Middle frontal gyrus (tissue), 1 donor: ENCODE results near the gene HK1.
"Not testable (repeated sequence)": the region's sequence is repeated elsewhere in the genome, so short reads cannot be mapped to it uniquely, and the experiment has no call there.

Source experiments
- DNase-seq: peaks from one replicate; pipeline ENCODE4 v3.0.0-alpha.2; 2015; ENCODE audit warnings: low spot score; ENCODE audit errors: extremely low spot score

HK1 gene

DNA sequence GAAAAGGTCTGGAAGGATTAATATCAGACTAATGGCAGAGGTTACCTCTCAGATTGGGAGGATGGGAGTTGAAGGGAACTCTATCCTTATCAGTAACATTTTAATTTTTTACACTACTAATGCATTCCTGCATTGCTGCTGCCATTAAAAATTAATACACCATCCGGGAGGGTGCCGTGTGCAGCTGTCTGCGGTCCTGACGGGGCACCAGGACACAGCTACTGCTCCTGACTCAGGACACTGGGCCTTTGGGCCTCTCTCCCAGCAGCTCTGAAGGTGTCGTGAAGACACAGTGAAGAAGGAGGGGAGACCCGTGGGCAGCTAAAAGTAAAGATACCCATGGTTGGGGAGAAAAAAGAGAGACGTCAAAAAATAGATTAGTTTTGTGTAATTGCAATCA is 23.4 kb upstream of the HK1 start:
- no peak for DNase-seq

DNA sequence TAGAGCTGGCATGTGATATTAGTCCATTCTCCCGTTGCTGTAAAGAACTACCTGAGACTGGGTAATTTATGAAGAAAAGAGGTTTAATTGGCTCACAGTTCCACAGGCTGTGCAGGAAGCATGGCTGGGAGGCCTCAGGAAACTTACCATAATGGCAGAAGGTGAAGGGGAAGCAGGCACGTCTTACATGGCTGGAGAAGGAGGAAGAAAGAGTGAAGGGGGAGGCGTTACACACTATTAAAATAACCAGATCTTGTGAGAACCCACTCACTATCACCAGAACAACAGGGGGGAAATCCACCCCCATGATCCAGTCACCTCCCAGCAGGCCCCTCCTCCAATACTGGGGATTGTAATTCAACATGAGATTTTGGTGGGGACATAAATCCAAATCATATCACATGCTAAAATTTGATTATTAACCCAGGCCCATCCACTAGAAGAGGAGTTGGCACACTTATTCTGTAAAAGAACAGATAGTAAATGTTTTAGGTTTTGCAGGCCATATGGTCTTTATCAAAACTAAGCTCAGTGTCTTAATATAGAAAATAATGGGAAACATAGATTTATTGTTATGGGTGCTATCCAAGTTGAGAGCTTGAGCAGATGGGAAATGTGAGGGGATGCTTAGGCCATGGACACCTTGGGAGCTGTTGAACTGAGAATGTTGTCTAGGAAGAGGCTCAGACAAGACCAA is 18.6 kb upstream of the HK1 start:
- no peak for DNase-seq

DNA sequence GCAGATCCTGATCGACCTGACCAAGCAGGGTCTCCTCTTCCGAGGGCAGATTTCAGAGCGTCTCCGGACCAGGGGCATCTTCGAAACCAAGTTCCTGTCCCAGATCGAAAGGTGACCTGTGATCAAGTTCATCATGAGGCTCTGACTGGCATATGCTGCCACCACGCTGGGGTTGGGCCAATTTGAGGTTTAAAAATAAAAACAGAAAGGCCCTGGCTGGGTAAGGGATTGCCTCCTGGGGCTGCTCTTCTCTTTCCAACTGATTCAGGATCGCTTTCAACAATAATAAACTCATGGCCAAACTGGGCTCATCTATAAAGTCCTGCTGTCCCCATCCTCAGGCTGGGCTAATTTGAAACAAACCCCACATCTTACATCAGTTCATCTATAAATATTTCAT is 17.1 kb upstream of the HK1 start:
- DNase-seq, result no peak

DNA sequence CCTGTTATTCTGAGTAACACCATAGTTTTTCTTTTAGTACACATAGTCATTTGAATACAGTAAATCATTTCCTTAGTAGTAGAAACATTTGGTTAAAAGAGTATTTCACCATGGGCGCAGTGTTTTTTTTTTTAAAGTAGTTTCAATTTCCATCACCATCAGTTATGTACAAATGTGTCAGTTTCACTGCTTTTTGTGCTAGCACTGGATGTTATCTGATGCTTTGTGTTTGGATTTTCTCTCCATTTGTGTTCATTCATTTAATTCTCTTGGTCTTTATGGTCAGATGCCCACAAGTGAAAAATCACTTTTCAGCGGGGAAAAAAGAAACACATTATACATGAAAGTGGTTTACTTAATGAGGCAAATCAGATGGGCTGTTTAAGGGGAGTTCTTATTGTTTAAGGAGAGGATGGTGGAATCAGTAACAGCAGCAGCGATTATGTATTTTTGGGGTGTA is 16.0 kb upstream of the HK1 start:
- no peak for DNase-seq

DNA sequence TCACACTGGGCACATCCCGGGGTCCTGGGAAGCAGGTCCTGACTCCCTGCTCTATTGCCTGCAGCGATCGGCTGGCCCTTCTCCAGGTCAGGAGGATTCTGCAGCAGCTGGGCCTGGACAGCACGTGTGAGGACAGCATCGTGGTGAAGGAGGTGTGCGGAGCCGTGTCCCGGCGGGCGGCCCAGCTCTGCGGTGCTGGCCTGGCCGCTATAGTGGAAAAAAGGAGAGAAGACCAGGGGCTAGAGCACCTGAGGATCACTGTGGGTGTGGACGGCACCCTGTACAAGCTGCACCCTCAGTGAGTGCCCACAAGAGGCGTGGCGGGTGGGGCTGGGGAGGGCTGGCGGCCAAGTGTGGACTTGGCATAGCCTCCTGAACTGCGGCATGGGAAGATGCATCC is 12.8 kb upstream of the HK1 start:
- no peak for DNase-seq

DNA sequence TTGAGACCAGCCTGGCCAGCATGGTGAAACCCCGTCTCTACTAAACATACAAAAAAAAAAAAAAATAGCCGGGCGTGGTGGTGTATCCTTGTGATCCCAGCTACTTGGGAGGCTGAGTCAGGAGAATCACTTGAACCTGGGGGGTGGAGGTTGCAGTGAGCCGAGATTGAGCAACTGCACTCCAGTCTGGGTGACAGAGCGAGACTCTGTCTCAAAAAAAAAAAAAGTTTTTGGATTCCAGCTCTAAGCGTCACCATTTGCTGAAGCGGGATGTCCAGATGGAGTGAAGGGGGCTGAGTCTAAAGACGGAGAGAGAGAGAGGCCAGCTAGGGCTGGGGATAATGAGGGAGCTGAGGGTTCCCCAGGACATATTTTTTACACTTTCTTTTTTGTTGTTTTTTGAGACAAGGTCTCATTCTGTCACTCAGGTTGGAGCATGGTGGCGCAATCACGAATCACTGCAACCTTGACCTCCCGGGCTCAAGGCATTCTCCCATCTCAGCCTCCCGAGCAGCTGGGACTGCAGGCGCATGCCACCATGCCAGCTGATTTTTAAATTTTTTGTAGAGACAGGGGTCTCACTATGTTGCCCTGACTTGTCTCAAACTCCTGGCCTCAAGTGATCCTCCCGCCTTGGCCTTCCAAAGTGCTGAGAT is 9.4 kb upstream of the HK1 start:
- no peak for DNase-seq

DNA sequence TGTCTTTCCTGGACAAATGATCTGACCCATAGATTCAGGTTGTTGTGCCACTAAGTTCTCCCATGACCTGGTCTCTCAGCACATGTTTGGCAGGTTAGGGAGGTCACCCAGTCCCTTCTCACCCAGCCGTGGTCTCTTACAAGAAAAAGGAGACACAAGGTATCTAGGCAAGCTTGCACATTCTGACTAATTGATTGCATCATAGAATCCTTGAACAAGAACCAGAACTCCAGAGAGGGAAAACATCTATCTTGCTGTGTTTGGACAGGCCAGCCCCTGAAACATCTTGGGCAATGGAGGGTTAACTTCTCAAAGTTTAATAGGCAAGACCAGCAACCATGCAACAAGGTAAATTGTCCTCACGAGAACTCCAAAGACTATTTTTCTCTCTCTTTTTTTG is 8.5 kb upstream of the HK1 start:
- no peak for DNase-seq

DNA sequence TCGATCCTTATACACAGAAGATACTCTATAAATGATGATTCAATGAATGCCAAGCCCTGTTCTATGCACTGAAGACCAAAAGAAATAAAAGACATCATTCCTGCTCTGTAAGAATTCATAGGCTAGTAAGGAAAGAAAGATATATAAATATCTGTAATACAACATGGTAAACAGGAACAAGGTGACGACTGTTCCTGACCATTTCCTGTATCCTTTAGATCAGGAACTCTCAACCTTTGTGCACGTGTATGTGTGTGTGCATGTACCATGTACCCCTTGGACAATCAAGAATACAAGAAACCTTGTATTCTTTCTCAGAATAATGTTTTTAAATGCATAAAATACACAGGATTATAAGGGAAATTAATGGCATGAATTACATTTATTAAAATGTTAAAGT is 7.3 kb upstream of the HK1 start:
- DNase-seq, result no peak

DNA sequence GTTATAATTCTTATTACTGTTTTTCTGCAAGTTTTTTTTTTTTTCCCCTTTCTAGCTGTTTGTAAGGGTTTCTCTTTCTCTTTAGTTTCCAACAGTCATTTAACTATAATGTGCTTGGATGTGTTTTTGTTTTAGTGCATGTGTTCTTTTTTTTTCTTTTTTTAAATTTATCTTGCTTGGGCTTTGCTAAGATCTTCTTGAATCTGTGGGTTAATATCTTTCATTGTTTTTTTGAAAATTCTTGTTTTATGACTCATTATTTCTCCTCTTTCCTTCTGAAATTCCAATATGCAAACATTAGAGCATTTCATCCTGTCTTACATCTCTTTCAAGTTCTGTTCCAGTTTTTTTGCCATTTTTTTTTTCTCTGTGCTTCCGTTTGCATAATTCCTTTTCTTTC is 5.7 kb upstream of the HK1 start:
- DNase-seq, result no peak

DNA sequence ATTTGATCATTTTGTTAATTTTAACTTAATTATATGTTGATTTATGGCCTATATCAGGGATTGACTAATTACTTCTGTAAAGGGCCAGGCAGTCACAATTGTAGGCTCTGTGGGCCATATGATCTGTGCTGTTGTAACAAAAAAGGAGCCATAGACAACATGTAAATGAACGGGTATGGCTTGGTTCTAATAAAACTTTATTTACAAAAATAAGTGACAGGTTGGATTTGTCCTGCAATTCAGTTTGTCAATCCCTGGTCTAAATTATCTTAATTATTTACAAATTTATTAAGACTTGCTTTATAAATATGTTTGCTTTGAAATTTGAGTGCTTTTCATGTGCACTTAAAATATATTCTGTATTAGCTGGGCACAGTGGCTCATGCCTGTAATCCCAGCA is 2.9 kb upstream of the HK1 start:
- no peak for DNase-seq

DNA sequence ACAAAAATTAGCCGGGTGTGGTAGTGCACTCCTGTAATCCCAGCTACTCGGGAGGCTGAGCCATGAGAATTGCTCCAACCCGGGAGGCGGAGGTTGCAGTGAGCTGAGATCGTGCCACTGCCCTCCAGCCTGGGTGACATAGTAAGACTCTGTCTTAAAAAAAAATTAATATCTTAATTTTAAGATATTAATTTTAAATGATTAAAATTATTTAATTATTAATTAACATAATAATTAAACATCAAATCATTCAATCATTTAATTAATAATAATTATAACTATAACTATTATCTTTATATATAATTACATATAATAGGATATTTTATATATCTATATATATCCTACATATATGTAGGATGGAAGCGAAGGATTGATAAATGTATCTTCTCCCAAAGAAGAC is 1.8 kb upstream of the HK1 start:
- DNase-seq, result no peak

DNA sequence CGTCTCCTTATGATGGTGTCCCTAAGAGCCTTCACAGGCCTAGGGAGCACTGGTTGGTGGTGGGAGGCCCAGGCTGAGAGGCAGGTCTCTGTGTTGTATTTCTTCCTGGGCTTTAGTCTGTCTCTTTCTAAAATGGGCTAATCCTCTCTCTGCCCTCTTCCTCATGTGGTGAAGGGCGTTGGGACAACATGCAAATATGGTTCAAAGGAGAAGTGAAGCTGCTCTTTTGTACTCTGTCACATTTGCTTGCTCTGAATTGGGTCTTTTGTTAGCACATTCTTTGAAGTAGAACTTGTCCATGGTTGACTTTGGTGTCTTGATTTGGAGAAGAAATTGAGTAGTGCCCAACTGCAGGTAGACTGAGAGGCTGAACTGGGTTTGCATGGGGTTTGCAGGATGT is 814 bp downstream of the HK1 start:
- no peak for DNase-seq

DNA sequence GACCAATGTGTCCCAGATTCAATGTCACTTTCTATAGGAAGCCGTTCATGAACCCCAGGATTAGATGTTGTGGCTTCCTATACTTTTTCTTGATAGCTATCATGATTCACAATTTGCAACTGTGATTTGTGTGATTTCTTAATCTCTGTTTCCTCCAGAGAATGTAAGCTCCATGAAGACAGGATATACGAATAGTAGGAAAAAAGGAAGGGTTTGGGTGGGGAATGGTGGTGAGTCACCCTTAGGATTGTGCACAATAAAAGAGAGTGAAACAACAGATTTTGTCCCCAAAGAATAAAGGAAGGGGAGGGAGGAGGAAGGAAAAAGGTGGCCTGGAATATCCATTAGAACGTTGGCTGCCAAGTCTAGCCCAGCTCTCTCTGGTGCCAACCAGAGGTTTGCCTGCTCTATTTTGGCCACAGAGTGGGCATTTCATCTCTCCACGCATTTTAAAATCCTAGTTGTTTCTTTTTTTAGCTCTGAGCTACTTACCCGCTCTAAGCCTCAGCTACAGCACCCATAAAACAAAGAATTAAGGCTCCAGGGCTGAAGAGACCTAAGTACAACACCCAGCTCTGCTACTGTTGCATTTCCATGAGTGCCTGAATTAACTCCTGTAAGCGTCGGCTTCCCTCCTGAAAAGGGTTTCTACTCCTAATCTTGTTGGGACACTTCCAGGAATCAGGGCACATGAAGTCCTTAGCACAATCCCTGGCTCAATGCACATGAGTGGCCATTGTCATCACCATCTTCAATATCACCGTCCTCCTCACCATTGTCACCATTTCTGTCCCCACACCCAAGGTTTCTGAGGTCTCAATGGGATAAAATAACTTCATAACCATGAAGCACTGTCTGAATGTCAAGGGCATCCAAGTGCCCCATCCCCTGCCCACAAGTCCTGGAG is 3.5 kb downstream of the HK1 start:
- no peak for DNase-seq

DNA sequence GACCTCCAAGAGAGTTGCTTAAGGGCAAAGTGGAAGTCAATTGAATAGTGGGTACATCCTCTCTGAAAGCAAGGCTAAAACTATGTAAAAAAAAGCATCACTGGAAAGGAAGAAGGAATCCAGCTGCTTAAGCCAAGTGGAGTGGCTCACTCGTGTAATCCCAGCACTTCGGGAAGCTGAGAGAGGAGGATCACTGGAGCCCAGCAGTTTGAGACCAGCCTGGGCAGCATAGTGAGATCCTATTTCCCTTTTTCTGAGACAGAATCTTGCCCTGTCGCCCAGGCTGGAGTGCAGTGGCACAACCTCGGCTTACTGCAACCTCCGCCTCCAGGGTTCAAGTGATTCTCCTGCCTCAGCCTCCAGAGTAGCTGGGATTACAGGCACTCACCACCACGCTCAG is 6.1 kb downstream of the HK1 start:
- not testable (repeated sequence) for DNase-seq

DNA sequence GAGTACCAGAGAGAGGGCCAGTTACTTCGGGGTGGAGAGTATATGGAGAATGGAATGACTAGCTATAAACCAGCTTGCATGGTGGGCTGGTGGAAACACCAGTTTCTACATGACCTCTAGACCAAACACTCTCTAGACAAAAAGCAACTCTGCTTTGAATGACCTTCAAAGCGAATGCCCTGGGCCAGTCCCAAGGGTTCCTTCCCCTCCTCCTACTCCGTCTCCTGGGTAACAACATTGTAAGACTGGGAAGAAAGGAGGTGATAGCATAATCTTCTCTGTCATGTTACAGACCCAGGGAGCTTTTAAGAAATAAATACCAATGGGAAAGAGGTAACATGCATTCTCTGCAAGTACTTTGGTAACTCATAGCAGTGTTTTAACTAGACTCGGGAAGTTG is 7.4 kb downstream of the HK1 start:
- DNase-seq, result no peak

DNA sequence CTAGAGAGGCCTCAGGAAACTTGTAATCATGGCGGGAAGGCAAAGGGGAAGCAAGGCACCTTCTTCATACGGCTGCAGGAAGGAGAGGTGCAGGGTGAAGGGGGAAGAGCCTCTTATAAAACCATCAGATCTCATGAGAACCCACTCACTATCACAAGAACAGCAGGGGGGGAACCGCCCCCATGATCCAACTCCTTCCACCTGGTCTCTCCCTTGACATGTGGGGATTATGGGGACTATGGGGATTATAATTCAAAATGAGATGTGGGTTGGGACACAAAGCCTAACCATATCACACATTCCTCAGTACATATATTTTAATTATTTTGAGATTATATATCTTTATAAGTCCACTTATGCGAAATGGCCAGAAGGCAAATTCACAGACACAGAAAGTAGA is 8.9 kb downstream of the HK1 start:
- DNase-seq, result no peak

DNA sequence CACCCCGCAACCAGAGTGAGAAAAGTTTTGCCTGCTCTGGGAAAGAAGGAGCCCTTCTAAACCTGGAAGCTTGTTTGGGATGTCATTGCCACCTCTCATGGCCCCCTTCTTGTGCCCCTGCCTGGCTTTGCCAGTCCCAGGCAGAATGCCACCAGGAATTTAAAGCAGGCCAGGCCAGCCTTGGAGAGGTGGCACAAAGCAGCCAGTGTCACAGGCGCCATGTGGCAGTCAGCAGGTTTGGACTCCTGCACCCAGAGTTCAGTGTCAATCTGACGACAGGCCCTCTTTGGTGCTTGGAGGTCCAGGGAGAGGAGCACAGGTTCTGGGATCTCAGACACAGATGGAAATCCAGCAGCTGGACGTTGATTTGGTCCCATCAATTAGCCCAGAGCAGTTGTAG is 12.7 kb downstream of the HK1 start:
- no peak for DNase-seq

DNA sequence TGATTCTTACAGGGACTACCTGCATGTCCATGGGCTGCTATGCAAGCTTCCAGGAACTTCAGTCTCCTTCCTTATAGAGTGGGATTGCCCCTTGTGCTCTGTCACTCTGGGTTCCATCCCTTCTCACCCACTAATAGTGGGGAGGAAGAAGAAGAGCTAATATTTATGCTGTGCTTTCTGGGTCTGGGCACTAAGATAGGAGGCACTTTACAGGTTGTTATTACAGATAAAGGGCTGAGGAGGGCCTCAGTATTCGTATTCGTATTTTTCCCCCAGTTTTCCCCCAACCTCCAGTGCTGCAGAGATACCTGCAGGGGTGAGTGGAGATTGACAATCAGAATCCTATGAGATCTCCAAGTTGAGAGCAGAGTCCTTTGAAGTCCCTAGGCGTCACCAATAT is 14.2 kb downstream of the HK1 start:
- no peak for DNase-seq

DNA sequence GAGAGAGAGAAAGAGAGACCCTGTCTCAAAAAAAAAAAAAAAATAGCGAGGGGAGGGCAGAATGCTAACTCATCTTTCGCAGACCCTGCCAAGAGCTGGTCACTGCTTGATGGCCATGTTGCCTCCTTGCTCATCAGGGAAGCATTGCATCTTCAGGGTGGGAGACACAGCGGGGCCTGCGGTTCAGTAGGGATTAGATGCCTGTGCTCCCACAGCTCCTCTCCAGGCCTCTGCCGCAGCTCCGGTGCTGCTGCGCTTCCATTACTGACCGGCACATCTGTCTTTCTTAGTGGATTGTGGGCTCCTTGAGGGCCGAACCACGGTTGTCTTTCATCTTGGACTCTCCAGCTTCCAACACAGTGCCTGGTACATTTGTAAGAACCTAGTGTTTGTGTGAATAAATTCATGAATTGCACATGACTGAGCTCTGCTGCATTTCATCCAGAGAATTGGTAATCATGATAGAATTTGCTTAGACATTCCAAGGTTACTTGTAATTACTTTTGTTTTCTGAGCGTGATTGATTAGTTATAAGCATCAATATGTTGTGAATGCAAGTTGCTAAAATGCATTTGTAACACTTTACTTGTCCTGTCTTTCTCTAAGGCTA is 16.8 kb downstream of the HK1 start:
- no peak for DNase-seq

DNA sequence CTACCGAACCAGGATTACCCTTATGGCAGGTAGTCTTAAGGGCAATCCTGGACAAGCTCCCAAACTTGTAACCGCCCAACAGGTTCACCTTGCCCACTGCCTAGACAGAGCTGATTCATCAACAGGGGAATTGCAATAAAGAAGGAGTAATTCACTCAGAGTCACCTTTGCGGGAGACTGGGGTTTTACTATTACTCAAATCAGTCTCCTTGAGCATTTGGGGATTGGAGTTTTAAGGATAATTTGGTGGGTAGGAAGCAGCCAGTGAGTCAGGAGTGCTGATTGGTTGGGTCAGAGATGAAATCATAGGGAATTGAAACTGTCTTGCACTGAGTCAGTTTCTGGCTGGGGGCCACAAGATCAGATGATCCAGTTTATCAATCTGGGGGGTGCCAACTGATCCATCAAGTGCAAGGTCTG is 25.3 kb downstream of the HK1 start:
- DNase-seq, result no peak

DNA sequence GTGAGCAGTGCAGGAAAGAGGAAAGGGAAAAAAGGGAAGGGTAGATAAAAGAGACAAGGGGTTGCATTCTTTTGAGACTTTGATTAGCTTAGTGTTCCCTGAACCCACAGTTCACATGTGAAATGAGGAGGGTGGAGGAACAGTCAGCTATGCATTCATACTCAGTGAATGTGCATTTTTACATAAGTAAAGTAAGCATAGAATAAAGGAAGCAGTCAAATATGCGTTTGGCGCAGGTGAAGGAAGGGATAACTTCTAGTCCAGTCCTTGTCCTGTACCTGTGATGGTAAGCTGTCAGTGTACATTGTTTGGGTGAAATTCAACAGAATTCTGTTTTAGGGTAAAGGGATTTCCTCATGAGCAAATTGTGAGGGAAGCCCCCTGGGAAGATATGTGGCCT is 28.1 kb downstream of the HK1 start:
- DNase-seq, result no peak

DNA sequence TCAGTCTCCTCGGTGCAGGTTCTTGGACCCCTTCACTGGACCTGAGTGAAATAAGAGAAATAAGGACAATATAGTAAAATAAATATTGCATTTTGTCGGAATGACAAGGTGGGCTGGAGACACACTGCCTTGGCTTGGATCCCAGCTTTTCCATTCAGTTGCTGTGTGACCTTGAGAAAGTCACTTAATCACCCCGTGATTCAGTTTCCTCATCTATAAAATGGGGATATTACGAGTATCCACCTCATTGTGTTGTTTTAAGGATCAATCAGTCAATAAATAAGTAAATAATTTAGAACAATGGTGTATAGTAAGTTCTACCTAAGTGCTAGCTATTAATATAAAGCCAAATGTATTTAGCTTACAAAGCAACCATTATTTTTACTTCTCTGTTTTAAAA is 29.1 kb downstream of the HK1 start:
- DNase-seq, result no peak
